Measurements from ENCODE around the gene STK17A. TPM values are rescaled to one million over a fixed set of nuclear protein-coding genes. Genes with fewer than 3 reads are reported as not detected.

Gene STK17A
- total RNA-seq, 4 donors from 2014 or later: 14.6 to 31.5 (median 27.3) TPM

- H3K4me1 ChIP-seq: peaks cover 2 to 38% (median 14%) of the 10 kb centered on the region in 3 donors
- ATAC-seq: no peak
- no peak overlapping the region for H3K4me3 ChIP-seq
- 89 to 94% methylated on average over 2 to 3 of the region's 4 CpGs for WGBS, 2 donors (ENCODE audit: low coverage in 1 of 2)
- peaks cover 0 to 51% of the 10 kb centered on the region in 2 donors for H3K36me3 ChIP-seq
- peak overlapping the region in 3 of 4 donors; percentile 71 to 80 (median 72) for H3K27ac ChIP-seq
- no peaks in the 10 kb centered on the region for H3K27me3 ChIP-seq
- H3K9me3 ChIP-seq: no peaks in the 10 kb centered on the region
- no peak for TF ChIP-seq POLR2AphosphoS5 (IDR thresholded peaks at IDR 0.05)
- no peak for TF ChIP-seq POLR2A (IDR thresholded peaks at IDR 0.05)
- TF ChIP-seq EP300 (IDR thresholded peaks at IDR 0.05): no peak
- no peak for TF ChIP-seq CTCF (IDR thresholded peaks at IDR 0.05)
Observed at GRCh38 chr7:43637114-43637806, 54.4 kb downstream of the STK17A start.

GRCh38 chr7:43639858-43640491 is 57.1 kb downstream of the STK17A start:
- WGBS, 2 donors (ENCODE audit: low coverage in 1 of 2): 11 to 21% methylated on average over 6 of the region's 6 CpGs
- H3K27ac ChIP-seq: peak overlapping the region; percentile 65 to 86 (median 80)
- ATAC-seq: peak; percentile 79
- H3K9me3 ChIP-seq: no peaks in the 10 kb centered on the region
- H3K27me3 ChIP-seq: no peaks in the 10 kb centered on the region
- peaks cover 0 to 55% of the 10 kb centered on the region in 2 donors for H3K36me3 ChIP-seq
- H3K4me3 ChIP-seq: no peak overlapping the region
- TF ChIP-seq POLR2AphosphoS5 (IDR thresholded peaks at IDR 0.05) (peak; percentile 46), CTCF (IDR thresholded peaks at IDR 0.05) (no peak)
- H3K4me1 ChIP-seq: peaks cover 2 to 38% (median 14%) of the 10 kb centered on the region in 3 donors

- ATAC-seq: no peak
- TF ChIP-seq POLR2AphosphoS5 (IDR thresholded peaks at IDR 0.05) (no peak), EP300 (IDR thresholded peaks at IDR 0.05) (no peak), CTCF (IDR thresholded peaks at IDR 0.05) (no peak), POLR2A (IDR thresholded peaks at IDR 0.05) (no peak)
- Histone ChIP-seq H3K9me3 (no peaks in the 10 kb centered on the region), H3K27ac (peak overlapping the region; percentile 65 to 86 (median 80)), H3K36me3 (peaks cover 0 to 55% of the 10 kb centered on the region in 2 donors), H3K4me3 (no peak overlapping the region), H3K4me1 (peaks cover 3 to 40% (median 14%) of the 10 kb centered on the region in 3 donors), H3K27me3 (no peaks in the 10 kb centered on the region)
- WGBS, 2 donors (ENCODE audit: low coverage in 1 of 2): 100% methylated on average over 3 of the region's 3 CpGs; no CpG with 5 or more reads in 1 of the 2 donors
Observed at GRCh38 chr7:43640679-43641078, 57.8 kb downstream of the STK17A start.

GRCh38 chr7:43642897-43643630 is 60.2 kb downstream of the STK17A start:
- H3K27ac ChIP-seq: no peak overlapping the region

More at GRCh38 chr7:43642897-43643630, 60.2 kb downstream of the STK17A start:
- peaks cover 0 to 37% of the 10 kb centered on the region in 2 donors for H3K36me3 ChIP-seq
- no peak for ATAC-seq
- no peak overlapping the region for H3K4me3 ChIP-seq
- no peaks in the 10 kb centered on the region for H3K27me3 ChIP-seq
- H3K4me1 ChIP-seq: peaks cover 23 to 49% (median 35%) of the 10 kb centered on the region in 3 donors
- TF ChIP-seq CTCF (IDR thresholded peaks at IDR 0.05) (no peak), POLR2AphosphoS5 (IDR thresholded peaks at IDR 0.05) (no peak), POLR2A (IDR thresholded peaks at IDR 0.05) (no peak), EP300 (IDR thresholded peaks at IDR 0.05) (no peak)
- 98% methylated on average over 6 to 8 of the region's 13 CpGs for WGBS, 2 donors (ENCODE audit: low coverage in 1 of 2)
- H3K9me3 ChIP-seq: no peaks in the 10 kb centered on the region

All from gastroesophageal sphincter (tissue), 4 donors.